Sigmoid colon (tissue), 7 donors: ENCODE results near the gene MIEN1. TPM values are rescaled to one million over a fixed set of nuclear protein-coding genes. Genes with fewer than 3 reads are reported as not detected.

Experiments used
- DNase-seq: peaks from one replicate; pipeline ENCODE4 v3.0.0-alpha.2; 2019
- H3K27ac ChIP-seq, 4 donors: fragments of 200-600 bp; sonication (generic); one replicate each; pipeline ENCODE4 v1.5.1; 2016 to 2019; ENCODE audit warnings: mild to moderate bottlenecking in 1 of 4
- H3K27me3 ChIP-seq, 3 donors: fragments of 200-600 bp; sonication (generic); one replicate each; pipeline ENCODE4 v1.5.1; 2019; ENCODE audit warnings: mild to moderate bottlenecking in 1 of 3
- H3K36me3 ChIP-seq, 4 donors: fragments of 200-600 bp; sonication (generic); one replicate each; pipeline ENCODE4 v1.5.1; 2016 to 2019
- H3K4me1 ChIP-seq, 4 donors: fragments of 200-600 bp; sonication (generic); one replicate each; pipeline ENCODE4 v1.5.1; 2017 to 2019
- H3K4me3 ChIP-seq, 4 donors: fragments of 200-600 bp; sonication (generic); one replicate each; pipeline ENCODE4 v1.5.1; 2017 to 2019; ENCODE audit warnings: mild to moderate bottlenecking in 2 of 4, moderate library complexity in 1 of 4
- H3K9me3 ChIP-seq, 4 donors: fragments of 200-600 bp in 3 of 4; sonication (generic) in 3 of 4; one replicate each; pipeline versions ENCODE4 v1.5.1 to v1.6.1; 2013 to 2019
- CTCF ChIP-seq, 4 experiments: fragments of 450-650 bp in 3 of 4; fragments of 200-600 bp in 1 of 4; IDR thresholded peaks; one replicate each; pipeline ENCODE4 v1.5.1; 2016 to 2019; ENCODE audit warnings: antibody characterized with exemption in 4 of 4, mild to moderate bottlenecking in 3 of 4, moderate library complexity in 2 of 4
- EP300 ChIP-seq, 4 donors: sonication (generic); formaldehyde crosslinking; IDR thresholded peaks; one replicate each; pipeline ENCODE4 v1.6.1; 2017; ENCODE audit warnings: antibody characterized with exemption in 4 of 4
- POLR2A ChIP-seq, 2 donors: fragments of 450-650 bp; IDR thresholded peaks; one replicate each; pipeline ENCODE4 v1.6.1; 2016; ENCODE audit warnings: antibody characterized with exemption in 2 of 2, mild to moderate bottlenecking in 2 of 2, moderate library complexity in 2 of 2
- POLR2AphosphoS5 ChIP-seq, 4 donors: sonication (generic); formaldehyde crosslinking; IDR thresholded peaks; one replicate each; pipeline ENCODE4 v1.6.1; 2017; ENCODE audit warnings: antibody characterized with exemption in 4 of 4
- WGBS, 2 donors: extraction: QIAGEN DNeasy Blood & Tissue Kit; methylation state at CpG; one replicate each; pipeline ENCODE4 v1.1.7; 2013; 5-methylcytosine and 5-hydroxymethylcytosine counted together
- intact Hi-C: fragments of 100-400 bp; cut with DNase I; formaldehyde crosslinking; loops from one replicate; pipeline ENCODE4 v1.15.1; 2023
- polyA plus RNA-seq, 3 donors: library from polyadenylated mRNA; stranded (reverse); fragments of 200-250 nt; gene quantifications; one replicate each; pipeline ENCODE4 v1.2.3, GENCODE V29; 2013
- total RNA-seq, 4 donors: library from RNA; depleted of rRNA; stranded (reverse); fragments of >200 nt; gene quantifications; one replicate each; pipeline ENCODE4 v1.1.0, GENCODE V29; 2016
- donor health status: healthy with polysubstance abuse.
- donor health status: Bipolar disorder and iron deficiency.
- donor health status: healthy.

MIEN1 gene
- total and polyA plus RNA-seq, 7 donors = 52.4 to 226 (median 65.5) TPM

GRCh38 chr17:39722965-39723848 is 7.1 kb downstream of the MIEN1 start:
- Histone ChIP-seq H3K4me1 (no peaks in the 10 kb centered on the region), H3K9me3 (no peaks in the 10 kb centered on the region), H3K4me3 (no peak overlapping the region), H3K27ac (no peak overlapping the region), H3K27me3 (no peaks in the 10 kb centered on the region), H3K36me3 (peaks cover 8 to 83% (median 17%) of the 10 kb centered on the region in 4 donors)
- DNase-seq = no peak
- intact Hi-C loops = no loop called here
- TF ChIP-seq EP300 (IDR thresholded peaks at IDR 0.05) (no peak), POLR2AphosphoS5 (IDR thresholded peaks at IDR 0.05) (no peak), POLR2A (IDR thresholded peaks at IDR 0.05) (no peak), CTCF (IDR thresholded peaks at IDR 0.05) (no peak)
- 78 to 86% methylated on average over 34 of the region's 34 CpGs for WGBS, 2 donors

- Histone ChIP-seq H3K4me1 (no peaks in the 10 kb centered on the region), H3K27ac (no peak overlapping the region), H3K27me3 (no peaks in the 10 kb centered on the region), H3K9me3 (no peaks in the 10 kb centered on the region), H3K36me3 (peaks cover 10 to 82% (median 17%) of the 10 kb centered on the region in 4 donors), H3K4me3 (no peak overlapping the region)
- DNase-seq = no peak
- no peak for TF ChIP-seq POLR2A (IDR thresholded peaks at IDR 0.05)
- TF ChIP-seq EP300 (IDR thresholded peaks at IDR 0.05) = no peak
- no peak for TF ChIP-seq POLR2AphosphoS5 (IDR thresholded peaks at IDR 0.05)
- no peak for TF ChIP-seq CTCF (IDR thresholded peaks at IDR 0.05)
- 90 to 94% methylated on average over 6 of the region's 6 CpGs for WGBS, 2 donors
- intact Hi-C loops = no loop called here
Measured at GRCh38 chr17:39722104-39722503, 8.2 kb downstream of the MIEN1 start.

GRCh38 chr17:39719563-39720355 is 10.6 kb downstream of the MIEN1 start:
- no peak for DNase-seq
- H3K36me3 ChIP-seq = peaks cover 9 to 85% (median 22%) of the 10 kb centered on the region in 4 donors
- intact Hi-C loops = no loop called here
- H3K9me3 ChIP-seq = no peaks in the 10 kb centered on the region
- no peak overlapping the region for H3K4me3 ChIP-seq
- H3K4me1 ChIP-seq = no peaks in the 10 kb centered on the region
- TF ChIP-seq POLR2AphosphoS5 (IDR thresholded peaks at IDR 0.05) (no peak), EP300 (IDR thresholded peaks at IDR 0.05) (no peak), POLR2A (IDR thresholded peaks at IDR 0.05) (no peak), CTCF (IDR thresholded peaks at IDR 0.05) (no peak)
- H3K27ac ChIP-seq = no peak overlapping the region
- H3K27me3 ChIP-seq = no peaks in the 10 kb centered on the region
- WGBS, 2 donors = 45 to 72% methylated on average over 7 of the region's 7 CpGs

- DNase-seq = no peak
- no peak for TF ChIP-seq POLR2AphosphoS5 (IDR thresholded peaks at IDR 0.05)
- TF ChIP-seq CTCF (IDR thresholded peaks at IDR 0.05) = no peak
- TF ChIP-seq POLR2A (IDR thresholded peaks at IDR 0.05) = no peak
- no peak for TF ChIP-seq EP300 (IDR thresholded peaks at IDR 0.05)
- H3K4me1 ChIP-seq = no peaks in the 10 kb centered on the region
- no peak overlapping the region for H3K4me3 ChIP-seq
- H3K36me3 ChIP-seq = peaks cover 12 to 72% (median 21%) of the 10 kb centered on the region in 4 donors
- H3K27ac ChIP-seq = no peak overlapping the region
- H3K27me3 ChIP-seq = no peaks in the 10 kb centered on the region
- intact Hi-C loops = no loop called here
- H3K9me3 ChIP-seq = no peaks in the 10 kb centered on the region
- 87 to 90% methylated on average over 6 of the region's 6 CpGs for WGBS, 2 donors
Measured at GRCh38 chr17:39717660-39718059, 12.7 kb downstream of the MIEN1 start.
